Caco-2 (cell line): ENCODE data around the gene LIN28A. TPM values are rescaled to one million over a fixed set of nuclear protein-coding genes. Genes with fewer than 3 reads are reported as not detected.

Source experiments
- BruUV-seq: library from RNA; stranded (reverse); fragments of 400-500 nt; replicated peaks from 2 replicates; lab custom pipeline; 2021; lab: Mats Ljungman, UMichigan
- CTCF ChIA-PET: fragments of 300-600 bp; sonication (Branson Sonifier 250); formaldehyde crosslinking; loops from one replicate; lab custom pipeline; 2022; ENCODE audit warnings: antibody characterized with exemption; lab: Charles Lee
- POLR2A ChIA-PET: fragments of 300-600 bp; sonication (Branson Sonifier 250); formaldehyde crosslinking; loops from one replicate; lab custom pipeline; 2022; ENCODE audit warnings: antibody characterized with exemption; lab: Charles Lee
- DNase-seq, 2 experiments: peaks; one replicate each; pipeline versions ENCODE4 v3.0.0 to v3.0.0-alpha.2; 2020 to 2022
- H3K27me3 ChIP-seq: replicated peaks from 2 replicates; pipeline ENCODE4 v1.6.0; 2011; ENCODE audit warnings: low read length; ENCODE audit not compliant: control insufficient read depth, insufficient read depth
- H3K36me3 ChIP-seq: 2 replicates; pipeline ENCODE4 v1.5.1; 2011; ENCODE audit warnings: low read length; ENCODE audit not compliant: control insufficient read depth, insufficient read depth
- H3K4me1 ChIP-seq: fragments of 250-450 bp; sonication (Bioruptor Pico); 2 replicates; pipeline ENCODE4 v1.5.1; 2020; ENCODE audit warnings: mild to moderate bottlenecking
- H3K4me3 ChIP-seq: 2 replicates; pipeline ENCODE4 v1.5.1; 2011; ENCODE audit warnings: low read depth, mild to moderate bottlenecking, control low read depth, low read length
- H3K9me3 ChIP-seq: fragments of 250-450 bp; sonication (Bioruptor Pico); 2 replicates; pipeline ENCODE4 v1.5.1; 2020; ENCODE audit warnings: mild to moderate bottlenecking, moderate library complexity
- H3K27ac Mint-ChIP-seq: one replicate; pipeline ENCODE4 v1.8.0; 2022; ENCODE audit warnings: mixed read lengths; ENCODE audit not compliant: unreplicated experiment
- H3K27me3 Mint-ChIP-seq: one replicate; pipeline ENCODE4 v1.8.0; 2022; ENCODE audit warnings: mixed read lengths; ENCODE audit not compliant: insufficient read depth, unreplicated experiment
- H3K36me3 Mint-ChIP-seq: one replicate; pipeline ENCODE4 v1.8.0; 2022; ENCODE audit warnings: mild to moderate bottlenecking, mixed read lengths; ENCODE audit not compliant: insufficient read depth, unreplicated experiment
- H3K4me1 Mint-ChIP-seq: one replicate; pipeline ENCODE4 v1.8.0; 2022; ENCODE audit warnings: low read depth, mixed read lengths; ENCODE audit not compliant: unreplicated experiment
- H3K4me3 Mint-ChIP-seq: one replicate; pipeline ENCODE4 v1.8.0; 2022; ENCODE audit warnings: mild to moderate bottlenecking, moderate library complexity, mixed read lengths; ENCODE audit not compliant: unreplicated experiment
- H3K9me3 Mint-ChIP-seq: one replicate; pipeline ENCODE4 v1.8.0; 2022; ENCODE audit warnings: mixed read lengths; ENCODE audit not compliant: unreplicated experiment
- CTCF ChIP-seq, 2 experiments: fragments of 200-600 bp in 1 of 2; IDR thresholded peaks; 1 replicate in 1 of 2; 2 replicates in 1 of 2; pipeline versions ENCODE4 v1.5.1 to v1.8.0; 2011 to 2022; ENCODE audit warnings: antibody characterized with exemption in 1 of 2, control low read depth in 1 of 2, inconsistent platforms in 1 of 2, low read depth in 1 of 2, low read length in 1 of 2, mild to moderate bottlenecking in 1 of 2, moderate library complexity in 1 of 2; ENCODE audit not compliant: insufficient read depth in 1 of 2, severe bottlenecking in 1 of 2, unreplicated experiment in 1 of 2
- intact Hi-C: fragments of 100-400 bp; cut with micrococcal nuclease; formaldehyde crosslinking; loops from one replicate; pipeline ENCODE4 v1.10.0; 2022; ENCODE audit not compliant: unreplicated experiment
- total RNA-seq: library from RNA; stranded (reverse); gene quantifications from 2 replicates; pipeline ENCODE4 v1.2.3, GENCODE V29; 2022

The LIN28A gene
- total RNA-seq, 1 experiment from 2014 or later, result 5.7 TPM

DNA sequence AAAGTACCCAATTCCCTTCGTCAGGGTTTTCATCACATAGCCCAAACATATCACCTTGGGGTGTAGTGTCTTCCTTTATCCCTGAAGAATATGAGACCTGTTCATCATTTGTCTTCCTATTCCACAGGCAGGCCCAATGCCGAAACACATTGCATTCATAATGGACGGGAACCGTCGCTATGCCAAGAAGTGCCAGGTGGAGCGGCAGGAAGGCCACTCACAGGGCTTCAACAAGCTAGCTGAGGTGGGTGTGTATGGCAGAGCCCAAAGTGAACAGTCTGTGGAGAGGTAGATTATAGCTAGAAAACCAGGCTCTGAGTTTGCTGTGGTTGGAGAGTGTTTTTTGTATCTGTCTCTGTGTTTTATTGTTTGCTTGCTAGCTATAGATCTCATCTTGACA is 27.4 kb downstream of the LIN28A start:
- Histone ChIP-seq H3K4me1 (peaks cover 1% of the 10 kb centered on the region; the same call in 1 of the 2 replicates), H3K9me3 (no peaks in the 10 kb centered on the region), H3K4me3 (no peak overlapping the region), H3K36me3 (no peaks in the 10 kb centered on the region), H3K27me3 (no peaks in the 10 kb centered on the region)
- no TSS peak for BruUV-seq
- TF ChIP-seq CTCF (IDR thresholded peaks at IDR 0.05; ENCODE audit: insufficient read depth in 1 of 2, low read depth in 1 of 2, low read length in 1 of 2, severe bottlenecking in 1 of 2, unreplicated experiment in 1 of 2), result no peak
- DNase-seq, result no peak
- Mint-ChIP-seq H3K36me3 (peaks cover 53% of the 10 kb centered on the region), H3K27ac (no peak overlapping the region), H3K4me3 (no peak overlapping the region), H3K9me3 (no peaks in the 10 kb centered on the region), H3K27me3 (no peaks in the 10 kb centered on the region), H3K4me1 (no peaks in the 10 kb centered on the region)
- intact Hi-C loops, result no loop called here
- CTCF ChIA-PET, result interaction anchor here (1.2 kb wide), 1 partner anchor 32 kb away, joined by 3 read pairs; no protein-coding TSS in a partner anchor
- POLR2A ChIA-PET, result no interaction called here

GRCh38 chr1:26440259-26440658 is 29.6 kb downstream of the LIN28A start:
- intact Hi-C loops, result no loop called here
- Histone ChIP-seq H3K4me3 (no peak overlapping the region), H3K4me1 (no peaks in the 10 kb centered on the region), H3K9me3 (no peaks in the 10 kb centered on the region), H3K27me3 (no peaks in the 10 kb centered on the region), H3K36me3 (0 out of 2 replicates have a peak, but pooled peaks cover 1% of the 10 kb centered on the region)
- TF ChIP-seq CTCF (IDR thresholded peaks at IDR 0.05; ENCODE audit: insufficient read depth in 1 of 2, low read depth in 1 of 2, low read length in 1 of 2, severe bottlenecking in 1 of 2, unreplicated experiment in 1 of 2), result no peak
- Mint-ChIP-seq H3K4me3 (no peak overlapping the region), H3K27me3 (no peaks in the 10 kb centered on the region), H3K27ac (no peak overlapping the region), H3K9me3 (no peaks in the 10 kb centered on the region), H3K4me1 (no peaks in the 10 kb centered on the region), H3K36me3 (peaks cover 64% of the 10 kb centered on the region)
- no TSS peak for BruUV-seq
- no peak for DNase-seq
- CTCF ChIA-PET, result no interaction called here
- POLR2A ChIA-PET, result interaction anchor here (0.6 to 1.0 kb wide), 2 partner anchors 8 to 11 kb away, joined by 4 read pairs; partner anchors contain the start of gene DHDDS

DNA sequence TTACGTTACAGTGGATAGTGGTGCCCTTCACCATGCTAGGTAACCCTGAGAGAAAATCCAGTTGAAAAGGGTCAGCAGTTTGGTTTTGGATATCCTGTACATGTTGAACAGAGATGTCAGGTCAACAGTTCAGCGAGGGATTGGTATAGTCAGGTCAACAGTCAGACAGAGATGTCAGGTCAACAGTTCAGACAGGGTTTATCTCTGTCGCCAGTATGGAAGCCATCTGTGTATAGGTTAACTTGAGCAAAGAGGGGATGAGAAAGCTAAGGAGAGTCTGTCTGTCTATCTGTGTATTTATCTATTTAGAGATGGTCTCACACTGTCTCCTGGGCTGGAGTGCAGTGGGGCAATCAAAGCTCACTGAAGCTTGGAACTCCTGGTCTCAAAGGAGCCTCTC is 39.3 kb downstream of the LIN28A start:
- H3K27ac Mint-ChIP-seq, result no peak overlapping the region

More for the DNA sequence above, 39.3 kb downstream of the LIN28A start:
- intact Hi-C loops, result no loop called here
- Mint-ChIP-seq H3K4me3 (no peak overlapping the region), H3K4me1 (peaks cover 9% of the 10 kb centered on the region), H3K36me3 (peaks cover 29% of the 10 kb centered on the region), H3K27me3 (no peaks in the 10 kb centered on the region), H3K9me3 (no peaks in the 10 kb centered on the region)
- BruUV-seq, result no TSS peak
- CTCF ChIA-PET, result no interaction called here
- Histone ChIP-seq H3K4me1 (peaks cover 18% of the 10 kb centered on the region; the same call in 1 of the 2 replicates), H3K27me3 (no peaks in the 10 kb centered on the region), H3K36me3 (no peaks in the 10 kb centered on the region), H3K4me3 (no peak overlapping the region), H3K9me3 (no peaks in the 10 kb centered on the region)
- POLR2A ChIA-PET, result no interaction called here
- no peak for DNase-seq
- no peak for TF ChIP-seq CTCF (IDR thresholded peaks at IDR 0.05; ENCODE audit: insufficient read depth in 1 of 2, low read depth in 1 of 2, low read length in 1 of 2, severe bottlenecking in 1 of 2, unreplicated experiment in 1 of 2)
